HG03066 (cell line): ENCODE measurements around the gene HOPX.
"Not testable (repeated sequence)": the region's sequence is repeated elsewhere in the genome, so short reads cannot be mapped to it uniquely, and the experiment has no call there.

Experiments used
- ATAC-seq: cut with Tn5 transposase; IDR thresholded peaks from one replicate; pipeline ENCODE4 v1.9.1; 2021; ENCODE audit warnings: low read depth; ENCODE audit not compliant: unreplicated experiment

The HOPX gene

GRCh38 chr4:56630876-56631666, 50.0 kb downstream of the HOPX start:
- ATAC-seq, result no peak

- ATAC-seq, result no peak
These were observed 52.5 kb downstream of the HOPX start for GRCh38 chr4:56628592-56628991.

GRCh38 chr4:56627985-56628384, 53.1 kb downstream of the HOPX start:
- ATAC-seq, result no peak

GRCh38 chr4:56627375-56627774, 53.7 kb downstream of the HOPX start:
- no peak for ATAC-seq

- no peak for ATAC-seq
These were observed 54.1 kb downstream of the HOPX start for GRCh38 chr4:56626963-56627362.

GRCh38 chr4:56626420-56626819, 54.7 kb downstream of the HOPX start:
- ATAC-seq, result no peak

- no peak for ATAC-seq
These were observed 58.9 kb downstream of the HOPX start for GRCh38 chr4:56622176-56622575.

- no peak for ATAC-seq
These were observed 61.3 kb downstream of the HOPX start for GRCh38 chr4:56619816-56620215.

- ATAC-seq, result no peak
These were observed 61.9 kb downstream of the HOPX start for GRCh38 chr4:56619160-56619559.

GRCh38 chr4:56618734-56619133, 62.4 kb downstream of the HOPX start:
- ATAC-seq, result no peak

GRCh38 chr4:56613101-56613862, 67.8 kb downstream of the HOPX start:
- ATAC-seq, result no peak

GRCh38 chr4:56612282-56612681, 68.8 kb downstream of the HOPX start:
- ATAC-seq, result no peak

- ATAC-seq, result no peak
These were observed 69.6 kb downstream of the HOPX start for GRCh38 chr4:56611501-56611900.

GRCh38 chr4:56610170-56610569, 70.9 kb downstream of the HOPX start:
- not testable (repeated sequence) for ATAC-seq

- ATAC-seq, result no peak
These were observed 73.2 kb downstream of the HOPX start for GRCh38 chr4:56607926-56608325.

GRCh38 chr4:56606385-56606784, 74.7 kb downstream of the HOPX start:
- no peak for ATAC-seq

- ATAC-seq, result not testable (repeated sequence)
These were observed 75.6 kb downstream of the HOPX start for GRCh38 chr4:56605464-56605863.

- ATAC-seq, result no peak
These were observed 77.8 kb downstream of the HOPX start for GRCh38 chr4:56603297-56603696.
